H1 (cell line): ENCODE data around the gene CRYBB2. TPM values are rescaled to one million over a fixed set of nuclear protein-coding genes. Genes with fewer than 3 reads are reported as not detected.

Source experiments
- CTCF ChIA-PET: fragments of 300-600 bp; sonication (Branson Sonifier 250); formaldehyde crosslinking; loops from one replicate; lab custom pipeline; 2021; ENCODE audit not compliant: partially characterized antibody; lab: Charles Lee
- POLR2A ChIA-PET: fragments of 300-600 bp; sonication (Branson Sonifier 250); formaldehyde crosslinking; loops from one replicate; lab custom pipeline; 2021; ENCODE audit warnings: inconsistent platforms; ENCODE audit not compliant: partially characterized antibody; lab: Charles Lee
- DNase-seq, 2 experiments: peaks; one replicate each; pipeline versions ENCODE4 v3.0.0 to v3.0.0-alpha.2; 2010 to 2022; ENCODE audit warnings: low spot score in 2 of 2, low read depth in 1 of 2, mixed read lengths in 1 of 2
- FAIRE-seq: peaks from 2 replicates; lab custom pipeline; 2011; peaks lifted over from hg19 to GRCh38; lab: Jason Lieb, UNC
- H2AFZ ChIP-seq: 2 replicates; pipeline ENCODE4 v1.8.1; 2012; ENCODE audit warnings: low read length, inconsistent platforms
- H2AK5ac ChIP-seq: 2 replicates; pipeline ENCODE4 v1.6.1; 2013; ENCODE audit warnings: low read depth, low read length
- H2BK120ac ChIP-seq: replicated peaks from 2 replicates; pipeline ENCODE3; 2013; ENCODE audit warnings: low read depth, low read length, inconsistent platforms
- H2BK12ac ChIP-seq: 2 replicates; pipeline ENCODE4 v1.6.1; 2013; ENCODE audit warnings: low read depth, low read length
- H2BK15ac ChIP-seq: 2 replicates; pipeline ENCODE4 v1.6.1; 2013; ENCODE audit warnings: low read length
- H2BK20ac ChIP-seq: 2 replicates; pipeline ENCODE4 v1.6.1; 2013; ENCODE audit warnings: low read length
- H2BK5ac ChIP-seq: 2 replicates; pipeline ENCODE4 v1.6.1; 2013; ENCODE audit warnings: low read depth, low read length
- H3K14ac ChIP-seq: 2 replicates; pipeline ENCODE4 v1.6.1; 2013; ENCODE audit warnings: inconsistent platforms; ENCODE audit not compliant: insufficient read length
- H3K18ac ChIP-seq: 2 replicates; pipeline ENCODE4 v1.6.1; 2013; ENCODE audit warnings: low read length; ENCODE audit errors: extremely low read depth
- H3K23ac ChIP-seq: 2 replicates; pipeline ENCODE4 v1.6.1; 2013; ENCODE audit warnings: inconsistent platforms; ENCODE audit not compliant: insufficient read length
- H3K23me2 ChIP-seq: 2 replicates; pipeline ENCODE4 v1.6.1; 2013; ENCODE audit warnings: low read depth, low read length
- H3K27ac ChIP-seq: 2 replicates; pipeline ENCODE4 v1.6.1; 2011; ENCODE audit warnings: low read depth, low read length, inconsistent platforms
- H3K27me3 ChIP-seq, 4 experiments: replicated peaks in 1 of 4; 1 replicate in 1 of 4; 2 replicates in 3 of 4; pipeline versions ENCODE4 v1.6.1 to v1.8.1; 2011 to 2013; ENCODE audit warnings: low read length in 3 of 4, mild to moderate bottlenecking in 3 of 4, inconsistent platforms in 2 of 4, mixed read lengths in 2 of 4, moderate library complexity in 1 of 4; ENCODE audit not compliant: control insufficient read depth in 3 of 4, insufficient read depth in 3 of 4; ENCODE audit errors: extremely low read depth in 1 of 4
- H3K36me3 ChIP-seq, 4 experiments: 2 replicates each; pipeline versions ENCODE4 v1.6.1 to v1.8.1; 2011 to 2013; ENCODE audit warnings: mild to moderate bottlenecking in 4 of 4, low read length in 3 of 4, moderate library complexity in 2 of 4, control low read depth in 1 of 4, inconsistent platforms in 1 of 4; ENCODE audit not compliant: insufficient read depth in 4 of 4, control insufficient read depth in 2 of 4
- H3K4ac ChIP-seq: replicated peaks from 2 replicates; pipeline ENCODE3; 2013; ENCODE audit warnings: low read length, low read depth, mixed read lengths, inconsistent platforms; ENCODE audit not compliant: insufficient read length
- H3K4me1 ChIP-seq, 4 experiments: replicated peaks in 1 of 4; 1 replicate in 1 of 4; 2 replicates in 3 of 4; pipeline versions ENCODE4 v1.6.1 to v1.8.1; 2011 to 2013; ENCODE audit warnings: low read length in 3 of 4, inconsistent platforms in 2 of 4, mixed read lengths in 1 of 4; ENCODE audit not compliant: insufficient read depth in 4 of 4, control insufficient read depth in 3 of 4
- H3K4me2 ChIP-seq, 2 experiments: 2 replicates each; pipeline versions ENCODE4 v1.6.1 to v1.8.1; 2011 to 2013; ENCODE audit warnings: low read depth in 2 of 2, low read length in 2 of 2, control low read depth in 1 of 2, inconsistent platforms in 1 of 2, mild to moderate bottlenecking in 1 of 2; ENCODE audit not compliant: insufficient read depth in 1 of 2
- H3K4me3 ChIP-seq, 4 experiments: fragments of 200-600, 300-600 bp in 1 of 4; sonication (generic), shearing (Covaris generic), sonication (Bioruptor Twin) in 1 of 4; 2 replicates each; pipeline versions ENCODE4 v1.5.1 to v1.8.1; 2011 to 2016; ENCODE audit warnings: low read length in 4 of 4, low read depth in 3 of 4, control low read depth in 2 of 4, inconsistent platforms in 2 of 4, mild to moderate bottlenecking in 2 of 4, mixed read lengths in 1 of 4, moderate library complexity in 1 of 4; ENCODE audit not compliant: insufficient read depth in 2 of 4; ENCODE audit errors: extremely low read depth in 1 of 4
- H3K56ac ChIP-seq: replicated peaks from 2 replicates; pipeline ENCODE3; 2013; ENCODE audit warnings: low read depth, mild to moderate bottlenecking, mixed read lengths, low read length, inconsistent platforms; ENCODE audit not compliant: insufficient read length
- H3K79me1 ChIP-seq: 2 replicates; pipeline ENCODE4 v1.6.1; 2013; ENCODE audit warnings: low read depth, low read length, control low read depth
- H3K79me2 ChIP-seq, 2 experiments: 2 replicates each; pipeline versions ENCODE4 v1.6.1 to v1.8.1; 2012 to 2013; ENCODE audit warnings: low read length in 2 of 2, mild to moderate bottlenecking in 2 of 2, inconsistent platforms in 1 of 2; ENCODE audit not compliant: insufficient read depth in 2 of 2, control insufficient read depth in 1 of 2
- H3K9ac ChIP-seq, 4 experiments: replicated peaks in 1 of 4; 1 replicate in 1 of 4; 2 replicates in 3 of 4; pipeline versions ENCODE4 v1.6.1 to v1.8.1; 2011 to 2013; ENCODE audit warnings: low read depth in 3 of 4, low read length in 3 of 4, control low read depth in 2 of 4, mild to moderate bottlenecking in 2 of 4, moderate library complexity in 2 of 4, inconsistent platforms in 1 of 4; ENCODE audit errors: extremely low read depth in 1 of 4
- H3K9me3 ChIP-seq, 2 experiments: 2 replicates each; pipeline versions ENCODE4 v1.6.1 to v1.8.1; 2012 to 2013; ENCODE audit warnings: mild to moderate bottlenecking in 2 of 2, moderate library complexity in 2 of 2, control low read depth in 1 of 2, inconsistent platforms in 1 of 2, low read depth in 1 of 2, low read length in 1 of 2, mixed read lengths in 1 of 2; ENCODE audit not compliant: insufficient read depth in 2 of 2
- H4K20me1 ChIP-seq, 2 experiments: replicated peaks in 1 of 2; 2 replicates each; pipeline versions ENCODE3 to v1.8.1; 2011 to 2013; ENCODE audit warnings: inconsistent platforms in 2 of 2, low read length in 2 of 2, mild to moderate bottlenecking in 1 of 2; ENCODE audit not compliant: insufficient read depth in 2 of 2, control insufficient read depth in 1 of 2
- H4K5ac ChIP-seq: 2 replicates; pipeline ENCODE4 v1.6.1; 2013; ENCODE audit warnings: low read length, low read depth, mixed read lengths, inconsistent platforms; ENCODE audit not compliant: insufficient read length
- H4K8ac ChIP-seq: 2 replicates; pipeline ENCODE4 v1.8.0; 2013; ENCODE audit warnings: mild to moderate bottlenecking, moderate library complexity, low read length, inconsistent platforms; ENCODE audit not compliant: insufficient read depth; ENCODE audit errors: extremely low read depth
- H4K91ac ChIP-seq: replicated peaks from 2 replicates; pipeline ENCODE3; 2013; ENCODE audit warnings: low read length, mixed read lengths, inconsistent platforms; ENCODE audit not compliant: insufficient read length
- NANOG ChIP-seq: IDR thresholded peaks from 2 replicates; pipeline ENCODE4 v1.6.1; 2011; ENCODE audit warnings: low read length, low read depth, mild to moderate bottlenecking, inconsistent platforms; ENCODE audit not compliant: insufficient read depth, poor library complexity, severe bottlenecking
- WGBS, 2 experiments: shearing (Covaris generic) in 1 of 2; methylation state at CpG; one replicate each; pipeline versions ENCODE4 v1.1.6 to v1.1.7; 2013 to 2015; ENCODE audit warnings: low lambda C conversion rate in 2 of 2, mixed read lengths in 2 of 2, inconsistent platforms in 1 of 2, low coverage in 1 of 2, missing lambda C conversion rate in 1 of 2; ENCODE audit not compliant: insufficient replicate concordance in 2 of 2, insufficient coverage in 1 of 2, insufficient read length in 1 of 2; ENCODE audit errors: extremely low coverage in 1 of 2, missing lambda C conversion rate in 1 of 2; 5-methylcytosine and 5-hydroxymethylcytosine counted together
- long read RNA-seq, 2 experiments: library from RNA in 1 of 2; library from capped mRNA in 1 of 2; stranded (forward); transcript quantifications; one replicate each; pipeline ENCODE4 v2.0.0, GENCODE V29; 2021; ENCODE audit warnings: inconsistent platforms in 1 of 2
- polyA minus RNA-seq, 3 experiments: library from RNA; depleted of rRNA, polyadenylated mRNA; stranded (reverse); fragments of >200 nt; gene quantifications; 1 replicate in 2 of 3; 2 replicates in 1 of 3; pipeline ENCODE4 v1.2.3, GENCODE V29; 2011
- polyA plus RNA-seq, 7 experiments: library from polyadenylated mRNA; depleted of rRNA in 3 of 7; stranded (reverse) in 5 of 7; unstranded in 2 of 7; fragments of >200 nt in 5 of 7; fragments of 200-250 nt in 2 of 7; gene quantifications; 1 replicate in 5 of 7; 2 replicates in 1 of 7; 4 replicates in 1 of 7; pipeline versions ENCODE4 v1.2.1 to v1.2.3, GENCODE V29; 2011 to 2013; ENCODE audit warnings: missing spikeins in 2 of 7, mixed read lengths in 2 of 7
- total RNA-seq: library from RNA; stranded (reverse); fragmentation: NEBNext Ultra II Directional; extraction: Animal tissue kit (Norgen Biotek cat#: 25700); gene quantifications from 2 replicates; pipeline ENCODE4 v1.2.1, GENCODE V29; 2021

The CRYBB2 gene, protein sequence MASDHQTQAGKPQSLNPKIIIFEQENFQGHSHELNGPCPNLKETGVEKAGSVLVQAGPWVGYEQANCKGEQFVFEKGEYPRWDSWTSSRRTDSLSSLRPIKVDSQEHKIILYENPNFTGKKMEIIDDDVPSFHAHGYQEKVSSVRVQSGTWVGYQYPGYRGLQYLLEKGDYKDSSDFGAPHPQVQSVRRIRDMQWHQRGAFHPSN
- total RNA-seq: not detected in 2 replicates
- polyA plus RNA-seq (2011; rRNA removed): 0.12 and 0.31 TPM in 2 replicates
- 0.16 TPM for polyA plus RNA-seq (2011; cell fraction: cytosol; rRNA removed)
- 0.31 TPM for polyA plus RNA-seq (2011; cell fraction: nucleus; rRNA removed)
- polyA plus RNA-seq (2012, experiment 1 of 2): 0.29 to 0.44 TPM in 2 of 4 replicates, not detected in the others
- not detected for polyA plus RNA-seq (2012, experiment 2 of 2)
- polyA plus RNA-seq (2013, experiment 1 of 2): not detected
- not detected for polyA plus RNA-seq (2013, experiment 2 of 2)
- polyA minus RNA-seq (2011; rRNA and poly(A)+ RNA removed): not detected in 2 replicates
- not detected for polyA minus RNA-seq (2011; cell fraction: cytosol; rRNA and poly(A)+ RNA removed)
- polyA minus RNA-seq (2011; cell fraction: nucleus; rRNA and poly(A)+ RNA removed): not detected
- long read RNA-seq, experiment 1: 0 reads
- long read RNA-seq, experiment 2, partial matches to known transcripts: 0 of 1 reads
- long read RNA-seq, experiment 2, other reads (novel, unspliced or antisense): 1 of 1 reads

DNA sequence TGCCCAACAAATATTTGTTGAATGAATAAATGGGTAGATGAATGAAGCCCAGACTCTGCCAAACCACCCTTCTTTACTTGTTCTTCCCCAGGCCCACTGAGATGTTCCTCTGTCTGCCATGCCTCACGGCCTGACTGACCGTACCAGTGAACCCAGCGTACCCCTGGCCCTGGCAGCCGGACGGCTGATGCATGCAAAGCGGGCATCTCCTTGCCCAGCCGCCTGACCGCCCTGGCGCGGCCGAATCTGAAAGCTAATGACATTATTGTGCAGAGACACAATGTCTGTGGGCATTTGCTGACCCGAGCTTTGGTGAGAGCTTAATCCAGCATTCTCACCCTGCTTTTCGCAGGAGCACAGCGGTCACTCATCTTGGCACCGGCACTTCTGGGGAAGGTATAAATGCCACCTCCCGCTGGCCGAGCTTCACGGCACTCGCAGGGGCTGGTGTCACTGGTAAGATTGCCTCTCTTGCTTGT is at the start of gene CRYBB2:
CRYBB2 (plus strand) TSS at position 429 of the 479 bp plus-strand sequence. CDS start 1,791 bp downstream, outside the sequence.
- Histone ChIP-seq H3K4me1 (no peaks in the 10 kb centered on the region), H2BK15ac (no peak within 1 kb of the TSS), H3K9ac (no peak within 1 kb of the TSS), H3K79me2 (no peaks in the 10 kb centered on the region), H4K8ac (no peak within 1 kb of the TSS), H3K27ac (no peak within 1 kb of the TSS), H4K5ac (no peak within 1 kb of the TSS), H3K18ac (no peak within 1 kb of the TSS), H3K4me3 (no peak within 1 kb of the TSS), H3K79me1 (no peaks in the 10 kb centered on the region), H2BK5ac (no peak within 1 kb of the TSS), H2BK20ac (no peak within 1 kb of the TSS), H2BK120ac (no peak within 1 kb of the TSS), H3K9me3 (no peaks in the 10 kb centered on the region; a peak in 1 of 4 replicates), H2BK12ac (no peak within 1 kb of the TSS), H3K23me2 (no peaks in the 10 kb centered on the region), H2AK5ac (no peak within 1 kb of the TSS), H3K23ac (no peak within 1 kb of the TSS), H3K4ac (no peak within 1 kb of the TSS), H3K14ac (no peak within 1 kb of the TSS), H3K27me3 (peaks cover 0 to 4% (median 0%) of the 10 kb centered on the region in 4 experiments; a peak in 2 of 7 replicates), H4K20me1 (no peaks in the 10 kb centered on the region), H3K36me3 (no peaks in the 10 kb centered on the region), H2AFZ (no peak within 1 kb of the TSS), H3K56ac (no peak within 1 kb of the TSS), H4K91ac (no peak within 1 kb of the TSS), H3K4me2 (no peak within 1 kb of the TSS)
- ChIA-PET POLR2A (interaction anchor here (0.8 kb wide), 1 partner anchor 9 kb away, joined by 3 read pairs; no protein-coding TSS in a partner anchor), CTCF (interaction anchor here (0.7 to 1.7 kb wide), 3 partner anchors 11 to 265 kb away, joined by 3 to 6 read pairs (median 4); no protein-coding TSS in a partner anchor)
- no peak for DNase-seq
- TF ChIP-seq NANOG: no peak
- FAIRE-seq: no peak
- WGBS, 2 experiments: 95% methylated on average over 19 of the region's 19 CpGs; no CpG with 5 or more reads in 1 of the 2 experiments
